Calu3 (cell line): Measurements from ENCODE around the gene DRD1. TPM values are rescaled to one million over a fixed set of nuclear protein-coding genes. Genes with fewer than 3 reads are reported as not detected.
A peak's percentile ranks its signal among the peaks of the same experiment; 100 is the strongest.
"Not testable (repeated sequence)": the region's sequence is repeated elsewhere in the genome, so short reads cannot be mapped to it uniquely, and the experiment has no call there.

Experiments used
- BruUV-seq: library from RNA; stranded (reverse); fragments of 400-500 nt; replicated peaks from 2 replicates; lab custom pipeline; 2021; lab: Mats Ljungman, UMichigan
- CTCF ChIA-PET: fragments of 300-600 bp; sonication (Branson Sonifier 250); formaldehyde crosslinking; loops from one replicate; lab custom pipeline; 2022; ENCODE audit warnings: antibody characterized with exemption; lab: Charles Lee
- DNase-seq: peaks from one replicate; pipeline ENCODE4 v3.0.0; 2022
- H3K27ac Mint-ChIP-seq: one replicate; pipeline ENCODE4 v1.8.0; 2022; ENCODE audit warnings: mixed read lengths; ENCODE audit not compliant: unreplicated experiment
- H3K27me3 Mint-ChIP-seq: one replicate; pipeline ENCODE4 v1.8.0; 2022; ENCODE audit warnings: mixed read lengths; ENCODE audit not compliant: unreplicated experiment
- H3K36me3 Mint-ChIP-seq: one replicate; pipeline ENCODE4 v1.8.0; 2022; ENCODE audit warnings: mild to moderate bottlenecking, moderate library complexity, mixed read lengths; ENCODE audit not compliant: insufficient read depth, unreplicated experiment
- H3K4me1 Mint-ChIP-seq: one replicate; pipeline ENCODE4 v1.8.0; 2022; ENCODE audit warnings: mild to moderate bottlenecking, low read depth, mixed read lengths; ENCODE audit not compliant: unreplicated experiment
- H3K4me3 Mint-ChIP-seq: one replicate; pipeline ENCODE4 v1.8.0; 2022; ENCODE audit warnings: mild to moderate bottlenecking, low read depth, moderate library complexity, mixed read lengths; ENCODE audit not compliant: unreplicated experiment
- H3K9me3 Mint-ChIP-seq: one replicate; pipeline ENCODE4 v1.8.0; 2022; ENCODE audit warnings: low read depth, mixed read lengths; ENCODE audit not compliant: unreplicated experiment
- CTCF ChIP-seq: fragments of 200-600 bp; IDR thresholded peaks from one replicate; pipeline ENCODE4 v1.8.0; 2022; ENCODE audit warnings: antibody characterized with exemption; ENCODE audit not compliant: unreplicated experiment
- intact Hi-C: fragments of 100-400 bp; cut with micrococcal nuclease; formaldehyde crosslinking; loops from one replicate; pipeline ENCODE4 v1.10.0; 2022; ENCODE audit not compliant: unreplicated experiment
- total RNA-seq: library from RNA; stranded (reverse); gene quantifications from 2 replicates; pipeline ENCODE4 v1.2.3, GENCODE V29; 2022

DRD1 gene
- total RNA-seq, 1 experiment from 2014 or later, result not detected

- intact Hi-C loops, result loop anchor here (5.0 kb wide), 1 partner anchor 508 kb away; no protein-coding TSS in a partner anchor
- no peak for TF ChIP-seq CTCF
Measured at GRCh38 chr5:175460552-175460951, 16.6 kb upstream of the DRD1 start.

GRCh38 chr5:175460126-175460525 is 16.1 kb upstream of the DRD1 start:
- Mint-ChIP-seq H3K4me1 (no peaks in the 10 kb centered on the region), H3K4me3 (no peak overlapping the region), H3K9me3 (no peaks in the 10 kb centered on the region), H3K27me3 (peaks cover 12% of the 10 kb centered on the region), H3K27ac (no peak overlapping the region), H3K36me3 (no peaks in the 10 kb centered on the region)
- no peak for DNase-seq
- BruUV-seq, result no TSS peak
- CTCF ChIA-PET, result no interaction called here
- TF ChIP-seq CTCF, result peak; percentile 37
- intact Hi-C loops, result loop anchor here (5.0 kb wide), 1 partner anchor 508 kb away; no protein-coding TSS in a partner anchor

More at GRCh38 chr5:175460552-175460951, 16.6 kb upstream of the DRD1 start:
- DNase-seq, result no peak
- Mint-ChIP-seq H3K9me3 (no peaks in the 10 kb centered on the region), H3K4me3 (no peak overlapping the region), H3K36me3 (no peaks in the 10 kb centered on the region), H3K27ac (no peak overlapping the region), H3K27me3 (peaks cover 10% of the 10 kb centered on the region), H3K4me1 (no peaks in the 10 kb centered on the region)
- BruUV-seq, result no TSS peak
- CTCF ChIA-PET, result no interaction called here

- H3K9me3 Mint-ChIP-seq, result peaks cover 4% of the 10 kb centered on the region
- no peak for TF ChIP-seq CTCF
- no TSS peak for BruUV-seq
- no peak overlapping the region for H3K27ac Mint-ChIP-seq
- intact Hi-C loops, result no loop called here
- H3K4me1 Mint-ChIP-seq, result no peaks in the 10 kb centered on the region
- peaks cover 39% of the 10 kb centered on the region for H3K27me3 Mint-ChIP-seq
- H3K4me3 Mint-ChIP-seq, result no peak overlapping the region
- no peak for DNase-seq
- CTCF ChIA-PET, result interaction anchor here (0.5 to 1.0 kb wide), 3 partner anchors 9 to 535 kb away, joined by 3 read pairs; no protein-coding TSS in a partner anchor
- H3K36me3 Mint-ChIP-seq, result no peaks in the 10 kb centered on the region
Measured at GRCh38 chr5:175457466-175457865, 13.5 kb upstream of the DRD1 start.

GRCh38 chr5:175456105-175456742 is 12.2 kb upstream of the DRD1 start:
- no peak overlapping the region for H3K4me3 Mint-ChIP-seq
- no peaks in the 10 kb centered on the region for H3K4me1 Mint-ChIP-seq
- H3K27me3 Mint-ChIP-seq, result peaks cover 46% of the 10 kb centered on the region
- CTCF ChIA-PET, result no interaction called here
- no peak for TF ChIP-seq CTCF
- H3K9me3 Mint-ChIP-seq, result peaks cover 4% of the 10 kb centered on the region
- BruUV-seq, result no TSS peak
- H3K36me3 Mint-ChIP-seq, result no peaks in the 10 kb centered on the region
- H3K27ac Mint-ChIP-seq, result no peak overlapping the region
- intact Hi-C loops, result no loop called here
- DNase-seq, result no peak

- H3K36me3 Mint-ChIP-seq, H3K4me1 Mint-ChIP-seq, H3K27ac Mint-ChIP-seq, CTCF ChIA-PET, H3K9me3 Mint-ChIP-seq, BruUV-seq, intact Hi-C loops, DNase-seq, H3K4me3 Mint-ChIP-seq: not testable (repeated sequence)
- H3K27me3 Mint-ChIP-seq, result peaks cover 64% of the 10 kb centered on the region
Measured at GRCh38 chr5:175454338-175454737, 10.4 kb upstream of the DRD1 start.
